HEK293 (cell line): ENCODE results near the gene R3HDM2.

Experiments used
- CTCF ChIP-seq: fragments of 450-650 bp; formaldehyde crosslinking; IDR thresholded peaks from 2 replicates; pipeline ENCODE4 v1.5.1; 2016; ENCODE audit warnings: missing biosample characterization, missing genetic modification characterization
- KLF9 ChIP-seq: fragments of 450-650 bp; formaldehyde crosslinking; IDR thresholded peaks from 2 replicates; pipeline ENCODE4 v1.5.1; 2016; ENCODE audit warnings: missing biosample characterization, missing genetic modification characterization, low read depth
- PRDM4 ChIP-seq: fragments of 450-650 bp; formaldehyde crosslinking; IDR thresholded peaks from 2 replicates; pipeline ENCODE4 v1.5.1; 2017; ENCODE audit warnings: missing biosample characterization, missing genetic modification characterization
- ZNF133 ChIP-seq: fragments of 450-650 bp; formaldehyde crosslinking; IDR thresholded peaks from 2 replicates; pipeline ENCODE4 v1.5.1; 2016; ENCODE audit warnings: missing biosample characterization, missing genetic modification characterization
- ZNF16 ChIP-seq: fragments of 450-650 bp; formaldehyde crosslinking; IDR thresholded peaks from 2 replicates; pipeline ENCODE4 v1.5.1; 2016; ENCODE audit warnings: low read depth, missing biosample characterization, missing genetic modification characterization
- ZNF292 ChIP-seq: fragments of 450-650 bp; formaldehyde crosslinking; IDR thresholded peaks from 2 replicates; pipeline ENCODE4 v1.5.1; 2016; ENCODE audit warnings: low read depth, missing biosample characterization, missing genetic modification characterization, borderline replicate concordance
- ZNF324 ChIP-seq: fragments of 450-650 bp; formaldehyde crosslinking; IDR thresholded peaks from 2 replicates; pipeline ENCODE4 v1.5.1; 2016; ENCODE audit warnings: missing biosample characterization, missing genetic modification characterization
- ZNF423 ChIP-seq: fragments of 450-650 bp; formaldehyde crosslinking; IDR thresholded peaks from 2 replicates; pipeline ENCODE4 v1.5.1; 2016; ENCODE audit warnings: missing biosample characterization, missing genetic modification characterization
- ZNF571 ChIP-seq: fragments of 450-650 bp; formaldehyde crosslinking; IDR thresholded peaks from 2 replicates; pipeline ENCODE4 v1.5.0; 2017; ENCODE audit warnings: missing biosample characterization, missing genetic modification characterization

- TF ChIP-seq CTCF (tag by site-specific recombination): no peak
- TF ChIP-seq ZNF423: no peak
- no peak for TF ChIP-seq KLF9 (tag by site-specific recombination)
- no peak for TF ChIP-seq ZNF292 (tag by site-specific recombination)
- TF ChIP-seq ZNF324 (tag by site-specific recombination): no peak
- no peak for TF ChIP-seq ZNF16 (tag by site-specific recombination)
- no peak for TF ChIP-seq PRDM4 (tag by site-specific recombination)
- TF ChIP-seq ZNF133 (tag by site-specific recombination): no peak
- TF ChIP-seq ZNF571: no peak
These were observed 20.3 kb downstream of the R3HDM2 start for GRCh38 chr12:57410534-57410933.
